IMR-90 (cell line): ENCODE measurements around the gene ATP11B. TPM values are rescaled to one million over a fixed set of nuclear protein-coding genes. Genes with fewer than 3 reads are reported as not detected.

Experiments used
- ATAC-seq: fragments of 200-7000 bp; cut with Tn5 transposase; 2 replicates; pipeline ENCODE4 v1.9.1; 2020; ENCODE audit warnings: low read depth, mild to moderate bottlenecking, moderate library complexity
- BruUV-seq: library from RNA; stranded (reverse); fragments of 400-500 nt; replicated peaks from 2 replicates; lab custom pipeline; 2021; lab: Mats Ljungman, UMichigan
- CTCF ChIA-PET: fragments of 300-600 bp; formaldehyde crosslinking; extraction: SDS; loops from one replicate; lab custom pipeline; 2021; ENCODE audit warnings: antibody characterized with exemption; lab: Yijun Ruan, JAX
- POLR2A ChIA-PET: fragments of 300-600 bp; sonication (Branson Sonifier 250); formaldehyde crosslinking; loops from one replicate; lab custom pipeline; 2022; ENCODE audit warnings: antibody characterized with exemption; ENCODE audit not compliant: unreplicated experiment; lab: Charles Lee
- DNase-seq: peaks from one replicate; pipeline ENCODE4 v3.0.0; 2013
- H2AFZ ChIP-seq: replicated peaks from 2 replicates; pipeline ENCODE3; 2013; ENCODE audit warnings: low read length, mild to moderate bottlenecking; ENCODE audit not compliant: poor library complexity
- H2AK5ac ChIP-seq: 2 replicates; pipeline ENCODE4 v1.6.1; 2013; ENCODE audit warnings: low read depth, low read length, inconsistent platforms
- H2AK9ac ChIP-seq: replicated peaks from 2 replicates; pipeline ENCODE3; 2013; ENCODE audit warnings: mild to moderate bottlenecking, low read depth, low read length, moderate library complexity; ENCODE audit not compliant: poor library complexity
- H2BK120ac ChIP-seq: 2 replicates; pipeline ENCODE4 v1.6.1; 2013; ENCODE audit warnings: low read depth, low read length, inconsistent platforms
- H2BK15ac ChIP-seq: 3 replicates; pipeline ENCODE4 v1.6.1; 2013; ENCODE audit warnings: low read depth, low read length, inconsistent platforms
- H2BK20ac ChIP-seq: 2 replicates; pipeline ENCODE4 v1.6.1; 2013; ENCODE audit warnings: low read depth, mild to moderate bottlenecking, inconsistent platforms, low read length, moderate library complexity
- H2BK5ac ChIP-seq: 2 replicates; pipeline ENCODE4 v1.6.1; 2013; ENCODE audit warnings: mild to moderate bottlenecking, low read depth, low read length, inconsistent platforms; ENCODE audit not compliant: poor library complexity, severe bottlenecking
- H3K14ac ChIP-seq: replicated peaks from 2 replicates; pipeline ENCODE4 v1.6.1; 2013; ENCODE audit warnings: low read depth, low read length, inconsistent platforms
- H3K18ac ChIP-seq: 2 replicates; pipeline ENCODE4 v1.6.1; 2013; ENCODE audit warnings: low read depth, low read length, control low read depth
- H3K23ac ChIP-seq: 2 replicates; pipeline ENCODE4 v1.6.1; 2013; ENCODE audit warnings: low read depth, low read length, inconsistent platforms
- H3K27ac ChIP-seq: 2 replicates; pipeline ENCODE4 v1.5.1; 2013; ENCODE audit warnings: mild to moderate bottlenecking, control low read depth, low read length; ENCODE audit not compliant: insufficient read depth
- H3K27me3 ChIP-seq: 2 replicates; pipeline ENCODE4 v1.6.1; 2013; ENCODE audit warnings: low read length; ENCODE audit not compliant: control insufficient read depth, insufficient read depth
- H3K36me3 ChIP-seq: 2 replicates; pipeline ENCODE4 v1.6.1; 2013; ENCODE audit warnings: low read length, mixed read lengths; ENCODE audit not compliant: control insufficient read depth, insufficient read depth
- H3K4ac ChIP-seq: 2 replicates; pipeline ENCODE4 v1.6.1; 2013; ENCODE audit warnings: low read depth, low read length, inconsistent platforms
- H3K4me1 ChIP-seq: 2 replicates; pipeline ENCODE4 v1.6.1; 2013; ENCODE audit warnings: low read length, mixed read lengths; ENCODE audit not compliant: control insufficient read depth, insufficient read depth
- H3K4me2 ChIP-seq: 2 replicates; pipeline ENCODE4 v1.6.1; 2013; ENCODE audit warnings: low read depth, mild to moderate bottlenecking, control low read depth, low read length, moderate library complexity
- H3K4me3 ChIP-seq: 2 replicates; pipeline ENCODE4 v1.5.1; 2013; ENCODE audit warnings: low read depth, mild to moderate bottlenecking, control low read depth, low read length, moderate library complexity; ENCODE audit not compliant: insufficient read depth
- H3K56ac ChIP-seq: 2 replicates; pipeline ENCODE4 v1.6.1; 2013; ENCODE audit warnings: low read length, inconsistent platforms; ENCODE audit not compliant: insufficient read depth; ENCODE audit errors: extremely low read depth
- H3K79me1 ChIP-seq, 2 experiments: 2 replicates each; pipeline ENCODE4 v1.6.1; 2013; ENCODE audit warnings: low read length in 2 of 2, inconsistent platforms in 1 of 2, low read depth in 1 of 2
- H3K9ac ChIP-seq: 2 replicates; pipeline ENCODE4 v1.6.1; 2013; ENCODE audit warnings: low read depth, low read length, control low read depth
- H3K9me1 ChIP-seq: 2 replicates; pipeline ENCODE4 v1.6.1; 2013; ENCODE audit warnings: low read length, inconsistent platforms; ENCODE audit not compliant: insufficient read depth
- H3K9me3 ChIP-seq: 2 replicates; pipeline ENCODE4 v1.6.1; 2013; ENCODE audit warnings: low read length; ENCODE audit not compliant: control insufficient read depth, insufficient read depth
- H4K20me1 ChIP-seq: 2 replicates; pipeline ENCODE4 v1.6.1; 2013; ENCODE audit warnings: low read length, inconsistent platforms; ENCODE audit not compliant: insufficient read depth
- H4K5ac ChIP-seq: 2 replicates; pipeline ENCODE4 v1.6.1; 2013; ENCODE audit warnings: mild to moderate bottlenecking, low read depth, low read length, control low read depth
- H4K8ac ChIP-seq, 2 experiments: 2 replicates each; pipeline ENCODE4 v1.6.1; 2013; ENCODE audit warnings: low read depth in 2 of 2, low read length in 2 of 2, control low read depth in 1 of 2, inconsistent platforms in 1 of 2
- H4K91ac ChIP-seq: 2 replicates; pipeline ENCODE4 v1.6.1; 2013; ENCODE audit warnings: low read depth, low read length, inconsistent platforms; ENCODE audit not compliant: insufficient read depth
- BHLHE40 ChIP-seq: fragments of 150-350 bp; IDR thresholded peaks from 2 replicates; pipeline ENCODE4 v1.6.1; 2016; ENCODE audit warnings: mild to moderate bottlenecking, low read depth, low read length
- CEBPB ChIP-seq: IDR thresholded peaks from 2 replicates; pipeline ENCODE4 v1.6.1; 2012; ENCODE audit warnings: low read depth, low read length, improper control_type of control experiment
- CHD1 ChIP-seq: IDR thresholded peaks from 2 replicates; pipeline ENCODE4 v1.6.1; 2012; ENCODE audit warnings: low read depth, low read length, improper control_type of control experiment
- CTCF ChIP-seq: conservative IDR thresholded peaks from 2 replicates; pipeline ENCODE4 v1.5.1; 2012; ENCODE audit warnings: mild to moderate bottlenecking, low read depth, low read length, improper control_type of control experiment
- ELK1 ChIP-seq: fragments of 150-350 bp; IDR thresholded peaks from 2 replicates; pipeline ENCODE4 v1.6.1; 2016; ENCODE audit warnings: low read depth, mild to moderate bottlenecking, low read length, moderate library complexity, borderline replicate concordance
- FOS ChIP-seq: fragments of 150-350 bp; IDR thresholded peaks from 2 replicates; pipeline ENCODE4 v1.6.1; 2016; ENCODE audit warnings: low read depth, low read length
- MAFK ChIP-seq: IDR thresholded peaks from 2 replicates; pipeline ENCODE4 v1.6.1; 2012; ENCODE audit warnings: low read depth, low read length, improper control_type of control experiment
- MXI1 ChIP-seq: IDR thresholded peaks from 2 replicates; pipeline ENCODE4 v1.6.1; 2012; ENCODE audit warnings: low read depth, mild to moderate bottlenecking, low read length, moderate library complexity, borderline replicate concordance
- NFE2L2 ChIP-seq: fragments of 150-350 bp; IDR thresholded peaks from 2 replicates; pipeline ENCODE4 v1.6.1; 2016; ENCODE audit warnings: low read depth, mild to moderate bottlenecking, low read length
- POLR2A ChIP-seq: IDR thresholded peaks from 2 replicates; pipeline ENCODE4 v1.6.1; 2012; ENCODE audit warnings: mild to moderate bottlenecking, low read depth, low read length
- RAD21 ChIP-seq: IDR thresholded peaks from 2 replicates; pipeline ENCODE4 v1.6.1; 2012; ENCODE audit warnings: low read length, improper control_type of control experiment
- RFX5 ChIP-seq: IDR thresholded peaks from 2 replicates; pipeline ENCODE4 v1.8.0; 2012; ENCODE audit warnings: low read depth, mild to moderate bottlenecking, low read length, moderate library complexity
- SMC3 ChIP-seq: fragments of 150-350 bp; IDR thresholded peaks from 2 replicates; pipeline ENCODE4 v1.6.1; 2016; ENCODE audit warnings: low read depth, mild to moderate bottlenecking, antibody characterized with exemption, low read length, moderate library complexity
- USF2 ChIP-seq: fragments of 150-350 bp; IDR thresholded peaks from 2 replicates; pipeline ENCODE4 v1.6.1; 2017; ENCODE audit warnings: mild to moderate bottlenecking, antibody characterized with exemption, low read length, low read depth
- WGBS, 2 experiments: methylation state at CpG; one replicate each; pipeline versions ENCODE4 v1.1.5 to v1.1.7; 2013; ENCODE audit warnings: missing lambda C conversion rate in 2 of 2; ENCODE audit not compliant: insufficient read length in 1 of 2; ENCODE audit errors: extremely low coverage in 2 of 2; 5-methylcytosine and 5-hydroxymethylcytosine counted together
- dilution Hi-C: fragments of 300-500 bp; cut with HindIII; formaldehyde crosslinking; loops from one replicate; pipeline ENCODE4 v1.14.3; 2018; ENCODE audit warnings: low sequenced_read_pairs; ENCODE audit not compliant: unreplicated experiment
- in situ Hi-C: fragments of 300-500 bp; cut with MboI; formaldehyde crosslinking; loops from 3 replicates; pipeline ENCODE4 v1.14.3; 2019; ENCODE audit warnings: low sequenced_read_pairs, inconsistent platforms, mixed read lengths
- intact Hi-C: fragments of 100-400 bp; cut with micrococcal nuclease; formaldehyde crosslinking; loops from 2 replicates; pipeline ENCODE4 v1.10.0; 2022
- polyA plus RNA-seq, 3 experiments: library from polyadenylated mRNA; depleted of rRNA; stranded (reverse); fragments of >200 nt; gene quantifications; 2 replicates each; pipeline ENCODE4 v1.2.3, GENCODE V29; 2012; ENCODE audit warnings: low replicate concordance in 1 of 3
- total RNA-seq: library from RNA; depleted of rRNA; stranded (reverse); fragments of >200 nt; gene quantifications from 2 replicates; pipeline ENCODE4 v1.2.3, GENCODE V29; 2012

ATP11B gene
- total and polyA plus RNA-seq, 2 of the 4 experiments (the other 2 are of a cell fraction) = 10.0 to 39.6 TPM

GRCh38 chr3:182910936-182911781 lies 117.9 kb downstream of the ATP11B start:
- BruUV-seq = no TSS peak
- dilution Hi-C loops = no loop called here
- DNase-seq (no peak), ATAC-seq (no peak)
- Histone ChIP-seq H3K4ac (0 out of 2 replicates have a peak overlapping the region, but pooled peaks have one; percentile 20), H2BK15ac (no peak overlapping the region), H2AFZ (no peak overlapping the region), H3K4me3 (no peak overlapping the region), H3K79me1 (peaks cover 3% of the 10 kb centered on the region in 2 experiments; a peak in 2 of 4 replicates), H2BK5ac (no peak overlapping the region), H4K91ac (no peak overlapping the region; the same call in 1 of the 2 replicates), H4K8ac (no peak overlapping the region), H2AK5ac (peak overlapping the region; percentile 21; the same call in 1 of the 2 replicates), H3K23ac (no peak overlapping the region), H3K27me3 (no peaks in the 10 kb centered on the region), H3K9ac (no peak overlapping the region), H2BK20ac (no peak overlapping the region), H3K56ac (no peak overlapping the region), H2AK9ac (no peak overlapping the region), H3K14ac (no peak overlapping the region), H4K20me1 (peaks cover 4% of the 10 kb centered on the region; the same call in 1 of the 2 replicates), H3K27ac (no peak overlapping the region), H3K9me1 (peaks cover 8% of the 10 kb centered on the region; the same call in 1 of the 2 replicates), H3K36me3 (0 out of 2 replicates have a peak, but pooled peaks cover 4% of the 10 kb centered on the region), H2BK120ac (no peak overlapping the region), H3K4me2 (no peak overlapping the region), H3K4me1 (peaks cover 16% of the 10 kb centered on the region), H3K18ac (peak overlapping the region; percentile 55; the same call in 1 of the 2 replicates), H4K5ac (peak overlapping the region; percentile 49), H3K9me3 (no peaks in the 10 kb centered on the region)
- ChIA-PET POLR2A (no interaction called here), CTCF (interaction anchor here (0.6 to 0.7 kb wide), 2 partner anchors 12 to 25 kb away, joined by 3 to 5 read pairs; no protein-coding TSS in a partner anchor)
- intact Hi-C loops = loop anchor here (5.0 kb wide), 2 partner anchors 121 to 186 kb away; partner anchors contain the start of gene MCCC1
- no CpG with 5 or more reads among the region's 5 CpGs for WGBS, 2 experiments
- in situ Hi-C loops = loop anchor here (25.0 kb wide), 1 partner anchor 476 kb away; no protein-coding TSS in a partner anchor
- no peak for TF ChIP-seq CHD1
- no peak for TF ChIP-seq CTCF
- no peak for TF ChIP-seq MAFK
- no peak for TF ChIP-seq CEBPB
- no peak for TF ChIP-seq ELK1
- TF ChIP-seq BHLHE40 = no peak
- TF ChIP-seq RFX5 = no peak
- no peak for TF ChIP-seq NFE2L2
- TF ChIP-seq POLR2A = no peak
- TF ChIP-seq USF2 = no peak
- TF ChIP-seq FOS = no peak
- TF ChIP-seq RAD21 = no peak
- TF ChIP-seq MXI1 = no peak
- no peak for TF ChIP-seq SMC3
